GM12892 (cell line): ENCODE data around the gene BPIFA2.

Experiments
- POLR2A ChIP-seq: IDR thresholded peaks from 2 replicates; pipeline ENCODE4 v1.6.1; 2011; ENCODE audit warnings: low read depth, low read length, control low read depth
- POLR2AphosphoS5 ChIP-seq: IDR thresholded peaks from 2 replicates; pipeline ENCODE4 v1.6.1; 2011; ENCODE audit warnings: low read depth, low read length, control low read depth
- TAF1 ChIP-seq: IDR thresholded peaks from 2 replicates; pipeline ENCODE4 v1.6.1; 2011; ENCODE audit warnings: low read depth, mild to moderate bottlenecking, control low read depth, low read length, borderline replicate concordance

DNA sequence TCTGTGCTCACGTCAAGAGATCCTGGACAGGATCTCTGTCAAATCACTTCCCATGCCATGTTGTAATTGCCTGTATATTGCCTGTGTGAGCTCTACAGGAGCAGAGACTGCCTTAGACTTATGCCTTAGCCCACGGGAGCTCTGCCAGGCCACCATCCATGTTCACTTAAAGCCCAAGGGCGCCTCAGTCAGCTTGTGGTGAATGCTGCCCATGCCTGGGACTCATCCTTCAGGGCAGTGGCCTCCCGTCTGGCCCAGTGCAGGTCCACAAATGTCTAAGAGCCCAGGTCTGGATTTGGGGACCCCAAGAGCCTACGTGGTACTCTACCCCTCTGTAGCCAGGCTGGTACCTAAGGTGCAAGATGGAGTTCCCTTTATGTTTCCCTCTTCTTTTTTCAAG lies 22.4 kb upstream of the BPIFA2 start:
- TF ChIP-seq POLR2A = no peak
- no peak for TF ChIP-seq POLR2AphosphoS5
- no peak for TF ChIP-seq TAF1
